GM11168 (cell line): ENCODE results near the gene RD3L.
"Not testable (repeated sequence)": the region's sequence is repeated elsewhere in the genome, so short reads cannot be mapped to it uniquely, and the experiment has no call there.

Experiments used
- in situ Hi-C: fragments of 300-500 bp; cut with MboI; formaldehyde crosslinking; loops from one replicate; pipeline ENCODE4 v1.12.0; 2022; ENCODE audit warnings: low sequenced_read_pairs; ENCODE audit not compliant: unreplicated experiment

RD3L gene

GRCh38 chr14:103928011-103928890 is 14.1 kb downstream of the RD3L start, which contains the start of gene TDRD9:
Gene TDRD9 (plus strand): TSS chr14:103928456. CDS start chr14:103928510, 54 bp downstream.
- in situ Hi-C loops: no loop called here

GRCh38 chr14:103927566-103927965 is 14.8 kb downstream of the RD3L start:
- in situ Hi-C loops: no loop called here

DNA sequence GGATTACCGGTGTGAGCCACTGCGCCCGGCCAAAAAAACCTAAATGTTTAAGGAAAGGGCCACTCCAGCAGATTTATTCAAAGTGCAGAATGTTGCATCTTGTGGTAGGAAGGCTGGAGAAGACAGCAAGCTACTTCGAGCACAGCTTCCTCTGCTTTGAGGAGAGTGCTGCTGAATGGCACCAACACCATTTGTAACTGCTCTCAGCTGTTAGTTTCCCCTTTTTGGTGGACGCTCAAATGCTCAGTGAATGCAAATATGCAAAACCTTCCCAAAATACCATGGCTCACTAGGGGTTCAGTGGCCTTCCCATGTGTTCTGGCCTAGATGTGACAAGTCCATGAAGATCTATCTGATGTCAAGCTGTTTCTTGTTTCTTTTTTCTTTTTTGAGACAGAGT is 17.0 kb downstream of the RD3L start:
- in situ Hi-C loops: no loop called here

DNA sequence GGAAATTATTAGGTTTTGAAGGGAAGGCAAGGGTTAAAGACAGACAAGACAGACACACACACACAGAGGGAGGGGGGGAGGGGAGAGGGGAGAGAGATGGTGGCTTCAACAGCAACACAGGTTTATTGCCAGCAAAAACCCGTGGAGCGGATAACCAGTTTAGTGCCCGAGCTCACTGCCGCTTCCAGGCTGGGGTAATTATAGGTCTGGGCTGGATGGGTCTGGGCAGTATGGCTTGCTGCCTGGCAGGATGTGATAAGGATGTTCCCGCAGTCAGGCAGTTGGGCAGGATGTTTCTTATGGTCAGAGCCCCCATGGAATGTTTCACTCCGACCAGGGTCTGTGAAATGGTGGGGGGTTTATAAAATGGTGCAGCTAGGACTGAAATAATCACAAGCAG is 18.5 kb downstream of the RD3L start:
- in situ Hi-C loops: no loop called here

- in situ Hi-C loops: not testable (repeated sequence)
Measured at GRCh38 chr14:103921855-103922200, 20.5 kb downstream of the RD3L start.

DNA sequence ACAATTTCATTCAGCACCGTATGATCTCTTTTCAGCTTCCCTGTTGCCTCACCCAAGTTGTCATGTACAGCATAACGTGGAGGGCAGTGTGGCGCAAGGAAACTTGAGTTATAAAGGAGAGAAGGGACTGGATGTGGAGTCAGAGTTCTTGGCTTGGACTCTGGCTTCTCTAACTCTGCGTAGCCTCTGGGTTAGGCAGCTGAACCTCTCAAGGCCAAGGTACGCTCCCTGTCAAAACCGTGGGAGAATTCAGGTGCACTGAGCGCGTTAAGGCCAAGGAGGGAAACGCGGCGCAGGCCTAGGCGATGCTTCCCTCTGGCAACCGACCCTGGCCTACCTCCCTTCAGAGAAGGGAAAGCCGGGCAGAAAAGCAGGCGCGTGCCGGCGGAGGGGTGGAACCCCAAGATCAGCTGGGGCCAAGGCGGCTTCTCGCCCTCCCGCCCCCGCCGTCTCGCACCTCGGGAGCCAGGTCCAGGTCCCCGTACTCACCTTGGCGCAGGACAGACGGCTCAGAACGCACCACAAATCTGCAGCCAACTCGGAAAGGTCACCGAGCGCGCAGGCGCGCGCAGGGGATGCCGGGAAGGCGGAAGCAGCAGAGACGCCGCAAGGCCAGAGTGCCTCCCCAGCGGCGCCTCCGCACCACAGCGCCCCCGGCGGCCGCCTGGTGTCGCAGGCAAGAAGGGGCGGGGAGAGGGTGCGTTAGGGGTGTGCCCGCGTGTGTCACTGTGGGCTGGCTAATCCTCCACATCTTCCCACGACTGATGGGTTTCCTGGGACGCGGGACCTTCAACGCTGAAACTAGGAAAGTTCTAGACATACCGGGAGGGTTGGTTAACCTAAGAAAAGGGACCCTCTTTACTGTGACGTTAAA is 21.1 kb downstream of the RD3L start:
- in situ Hi-C loops: no loop called here

GRCh38 chr14:103916636-103917262 is 25.6 kb downstream of the RD3L start:
- in situ Hi-C loops: loop anchor here (5.0 kb wide), 1 partner anchor 109 kb away; no protein-coding TSS in a partner anchor

- in situ Hi-C loops: loop anchor here (5.0 kb wide), 1 partner anchor 108 kb away; no protein-coding TSS in a partner anchor
Measured at GRCh38 chr14:103915616-103916015, 26.7 kb downstream of the RD3L start.

GRCh38 chr14:103910984-103911383 is 31.3 kb downstream of the RD3L start:
- in situ Hi-C loops: no loop called here

DNA sequence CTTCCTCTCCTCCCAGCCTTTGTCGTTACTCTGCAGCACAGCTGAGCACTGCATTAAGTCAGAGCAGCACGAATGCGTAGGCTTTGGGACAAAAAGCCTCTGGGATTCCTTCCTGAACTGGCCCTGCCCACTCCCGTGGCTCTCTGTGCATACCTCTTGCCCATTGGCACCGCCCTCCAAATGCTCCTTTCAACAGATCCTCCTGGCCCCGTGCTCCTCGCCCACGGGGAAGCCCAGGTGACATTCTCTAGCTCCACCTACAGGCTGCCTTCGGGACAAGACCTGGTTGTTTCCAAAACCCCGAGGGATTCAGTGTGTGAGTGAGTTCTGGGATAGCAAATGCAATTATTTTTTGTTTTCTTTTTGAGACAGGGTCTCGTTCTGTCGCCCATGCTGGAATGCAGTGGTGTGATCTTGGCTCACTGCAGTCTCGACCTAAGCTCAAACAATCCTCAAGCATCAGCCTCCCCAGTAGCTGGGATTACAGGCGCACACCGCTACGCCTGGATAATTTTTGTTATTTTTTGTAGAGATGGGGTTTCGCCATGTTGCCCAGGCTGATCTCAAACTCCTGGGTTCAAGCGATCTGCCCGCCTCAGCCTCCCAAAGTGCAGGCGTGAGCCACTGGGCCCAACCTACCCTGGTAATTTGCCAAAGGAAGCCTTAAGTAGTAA is 31.9 kb downstream of the RD3L start:
- in situ Hi-C loops: no loop called here

- in situ Hi-C loops: no loop called here
Measured at GRCh38 chr14:103909531-103910261, 32.6 kb downstream of the RD3L start.

DNA sequence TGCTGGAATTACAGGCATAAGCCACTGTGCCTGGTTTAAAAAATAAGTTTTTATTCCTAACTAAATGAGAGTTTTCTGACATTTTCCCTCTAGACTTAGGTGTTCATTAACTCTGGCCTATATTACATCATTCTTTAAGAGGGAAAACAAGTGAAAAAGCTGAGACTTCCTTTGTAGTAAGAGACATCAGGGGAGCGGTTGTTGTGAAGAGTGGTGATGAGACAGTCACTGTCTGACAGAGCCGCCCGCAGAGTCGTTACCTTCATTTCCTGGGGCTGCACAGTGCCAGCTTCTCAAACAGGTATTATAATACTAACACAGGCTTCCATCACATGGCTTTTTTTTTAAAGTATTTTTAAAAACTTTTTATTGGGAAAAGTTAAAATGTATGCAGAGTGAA is 33.7 kb downstream of the RD3L start:
- in situ Hi-C loops: no loop called here

- in situ Hi-C loops: no loop called here
Measured at GRCh38 chr14:103905842-103906456, 36.4 kb downstream of the RD3L start.

GRCh38 chr14:103904493-103905107 is 37.7 kb downstream of the RD3L start:
- in situ Hi-C loops: no loop called here

- in situ Hi-C loops: no loop called here
Measured at GRCh38 chr14:103899833-103900232, 42.5 kb downstream of the RD3L start.

- in situ Hi-C loops: no loop called here
Measured at GRCh38 chr14:103899316-103899715, 43.0 kb downstream of the RD3L start.

- in situ Hi-C loops: no loop called here
Measured at GRCh38 chr14:103898711-103899110, 43.6 kb downstream of the RD3L start.

- in situ Hi-C loops: no loop called here
Measured at GRCh38 chr14:103898204-103898603, 44.1 kb downstream of the RD3L start.
